Neural progenitor cell (in vitro differentiated cells): Measurements from ENCODE around the gene GAP43.

Source experiments
- CTCF ChIP-seq: fragments of 200-600 bp; sonication (generic); IDR thresholded peaks from 2 replicates; pipeline ENCODE4 v1.5.1; 2017; ENCODE audit warnings: antibody characterized with exemption, mild to moderate bottlenecking
- EZH2 ChIP-seq: fragments of 200-600 bp; sonication (generic); IDR thresholded peaks from 2 replicates; pipeline ENCODE4 v1.6.1; 2017; ENCODE audit warnings: antibody characterized with exemption, mild to moderate bottlenecking, moderate library complexity

DNA sequence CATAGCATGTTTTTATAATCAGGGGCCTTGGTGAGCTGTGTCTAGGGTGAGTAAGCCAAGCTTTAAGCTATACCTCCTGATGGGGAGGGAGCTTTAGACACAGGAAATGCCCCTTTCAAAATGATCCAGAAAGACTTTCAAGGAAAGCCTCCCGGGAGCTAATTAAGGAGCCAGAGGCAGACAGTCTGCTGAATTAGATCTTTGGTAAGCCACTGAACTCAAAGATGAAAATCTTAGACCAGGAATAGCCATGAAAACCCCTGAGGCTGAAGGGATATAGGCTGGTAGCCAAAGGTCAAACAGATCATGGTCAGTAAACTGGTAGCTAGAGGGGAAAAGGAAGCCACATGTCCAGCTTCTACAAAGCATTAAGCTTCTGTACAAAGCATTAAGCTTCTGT lies 42.7 kb upstream of the GAP43 start:
- TF ChIP-seq EZH2 (no peak), CTCF (no peak)
